NCI-H510A (cell line): Measurements from ENCODE around the gene ECPAS.
"Not testable (repeated sequence)": the region's sequence is repeated elsewhere in the genome, so short reads cannot be mapped to it uniquely, and the experiment has no call there.

Source experiments
- DNase-seq: peaks from one replicate; lab custom pipeline; 2025; lab: John Stamatoyannopoulos, UW

Gene ECPAS

GRCh38 chr9:111350556-111350955 is 133.6 kb downstream of the ECPAS start:
- DNase-seq = no peak

- peak; percentile 21 for DNase-seq
These were observed 134.4 kb downstream of the ECPAS start for GRCh38 chr9:111349766-111350165.

- no peak for DNase-seq
These were observed 135.3 kb downstream of the ECPAS start for GRCh38 chr9:111348821-111349271.

- DNase-seq = not testable (repeated sequence)
These were observed 149.8 kb downstream of the ECPAS start for GRCh38 chr9:111334318-111334863.

DNA sequence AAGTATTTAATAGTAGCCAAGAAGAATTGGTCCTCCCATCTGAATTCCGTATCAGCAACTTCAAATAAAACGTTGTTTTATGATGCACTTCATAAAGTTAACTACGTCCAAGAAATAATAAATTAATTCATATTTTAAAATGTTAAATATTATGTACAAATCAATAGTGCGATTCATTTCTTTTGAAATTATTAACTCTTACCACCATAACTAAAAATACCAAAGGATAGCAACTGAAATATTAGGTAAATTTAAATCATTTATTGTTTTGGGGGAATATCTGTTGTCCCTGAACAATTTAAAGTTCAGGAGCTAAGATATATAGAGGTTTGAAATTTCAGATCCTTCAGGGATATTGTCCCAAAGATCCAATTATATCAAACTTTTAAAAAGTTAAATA is 154.1 kb downstream of the ECPAS start, which contains the start of gene OR2K2:
Gene OR2K2, minus strand, starts transcription at position 101 of the 400 bp plus-strand sequence. CDS start 1,791 bp downstream, outside the sequence.
- DNase-seq = no peak

- DNase-seq = no peak
These were observed 163.6 kb downstream of the ECPAS start for GRCh38 chr9:111320631-111321030.

DNA sequence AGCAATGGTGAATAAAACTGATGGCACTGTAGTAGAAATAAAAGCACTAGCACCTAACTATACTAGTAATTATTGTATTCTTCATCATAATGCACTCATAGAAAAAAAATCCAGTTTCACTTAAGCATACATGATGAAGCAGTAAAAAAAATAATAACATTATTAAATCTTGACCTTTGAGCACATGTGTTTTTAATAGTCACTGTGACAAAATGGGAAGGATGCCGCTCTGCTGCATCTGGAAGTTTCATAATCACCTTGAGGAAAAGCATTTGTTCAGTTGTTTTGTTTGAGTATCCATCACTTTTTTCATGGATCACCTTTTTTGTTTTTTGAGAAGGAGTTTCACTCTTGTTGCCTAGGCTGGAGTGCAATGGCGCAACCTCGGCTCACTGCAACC is 167.4 kb downstream of the ECPAS start:
- DNase-seq = no peak
